ENCODE results near the gene FBXO15.

FBXO15 gene

DNA sequence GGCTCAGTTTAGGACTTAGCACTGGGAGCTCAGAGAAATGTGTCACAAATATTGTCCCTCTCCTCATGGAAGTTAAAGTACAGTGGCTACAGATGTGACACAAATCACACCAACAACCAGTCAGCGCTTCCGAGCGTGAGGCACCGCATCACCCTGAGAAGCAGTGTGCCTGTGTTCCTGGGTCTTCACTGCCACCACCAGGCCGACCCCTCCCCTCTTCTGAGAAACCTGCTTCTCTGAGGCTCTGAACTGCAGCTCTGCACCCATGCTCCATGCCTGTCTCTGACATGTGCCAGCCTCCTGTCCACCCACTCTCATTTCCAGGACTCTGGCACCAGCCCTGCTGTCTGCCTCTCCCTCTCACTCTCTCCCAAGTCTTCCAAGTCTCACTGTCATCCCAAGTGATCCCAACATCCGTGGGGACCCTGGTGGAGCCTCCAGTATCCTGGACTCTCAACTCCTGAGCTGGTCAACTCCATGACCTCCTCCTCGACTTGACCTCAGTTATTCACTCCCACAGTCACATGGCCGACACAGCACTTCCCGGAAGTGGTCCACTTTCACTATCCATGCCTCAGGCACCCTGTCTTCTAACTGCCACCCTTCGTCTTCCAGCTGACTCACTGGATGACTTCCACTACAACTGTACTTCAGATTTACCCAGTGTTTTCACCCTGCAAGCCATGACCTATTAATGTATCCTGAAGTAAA, 73.5 kb downstream of the FBXO15 start:
- Histone ChIP-seq H3K4me1 (ENCODE audit: insufficient read depth, low read length) (no peaks in the 10 kb centered on the region), H3K36me3 (ENCODE audit: insufficient read depth, low read length) (no peaks in the 10 kb centered on the region), H3K9me3 (ENCODE audit: low read length) (no peaks in the 10 kb centered on the region), H3K9ac (ENCODE audit: low read length) (no peak overlapping the region), H3K27ac (ENCODE audit: low read depth, low read length) (no peak overlapping the region), H3K4me3 (ENCODE audit: low read depth in 1 of 2, low read length in 2 of 2) (no peak overlapping the region), H3K27me3 (ENCODE audit: control insufficient read depth in 1 of 2, insufficient read depth in 2 of 2, low read length in 2 of 2) (no peaks in the 10 kb centered on the region)

- H3K27me3 ChIP-seq (ENCODE audit: control insufficient read depth in 1 of 2, insufficient read depth in 2 of 2, low read length in 2 of 2): no peaks in the 10 kb centered on the region
- no peak overlapping the region for H3K4me3 ChIP-seq (ENCODE audit: low read depth in 1 of 2, low read length in 2 of 2)
- H3K27ac ChIP-seq (ENCODE audit: low read depth, low read length): no peak overlapping the region
- H3K9ac ChIP-seq (ENCODE audit: low read length): no peak overlapping the region
- H3K36me3 ChIP-seq (ENCODE audit: insufficient read depth, low read length): no peaks in the 10 kb centered on the region
- no peaks in the 10 kb centered on the region for H3K4me1 ChIP-seq (ENCODE audit: insufficient read depth, low read length)
- no peaks in the 10 kb centered on the region for H3K9me3 ChIP-seq (ENCODE audit: low read length)
These were observed 78.2 kb downstream of the FBXO15 start for GRCh38 chr18:74069178-74070050.

- no peaks in the 10 kb centered on the region for H3K27me3 ChIP-seq (ENCODE audit: control insufficient read depth in 1 of 2, insufficient read depth in 2 of 2, low read length in 2 of 2)
- no peaks in the 10 kb centered on the region for H3K4me1 ChIP-seq (ENCODE audit: insufficient read depth, low read length)
- no peaks in the 10 kb centered on the region for H3K36me3 ChIP-seq (ENCODE audit: insufficient read depth, low read length)
- H3K9ac ChIP-seq (ENCODE audit: low read length): no peak overlapping the region
- no peak overlapping the region for H3K27ac ChIP-seq (ENCODE audit: low read depth, low read length)
- no peaks in the 10 kb centered on the region for H3K9me3 ChIP-seq (ENCODE audit: low read length)
- H3K4me3 ChIP-seq (ENCODE audit: low read depth in 1 of 2, low read length in 2 of 2): no peak overlapping the region
These were observed 79.3 kb downstream of the FBXO15 start for GRCh38 chr18:74068296-74068695.

DNA sequence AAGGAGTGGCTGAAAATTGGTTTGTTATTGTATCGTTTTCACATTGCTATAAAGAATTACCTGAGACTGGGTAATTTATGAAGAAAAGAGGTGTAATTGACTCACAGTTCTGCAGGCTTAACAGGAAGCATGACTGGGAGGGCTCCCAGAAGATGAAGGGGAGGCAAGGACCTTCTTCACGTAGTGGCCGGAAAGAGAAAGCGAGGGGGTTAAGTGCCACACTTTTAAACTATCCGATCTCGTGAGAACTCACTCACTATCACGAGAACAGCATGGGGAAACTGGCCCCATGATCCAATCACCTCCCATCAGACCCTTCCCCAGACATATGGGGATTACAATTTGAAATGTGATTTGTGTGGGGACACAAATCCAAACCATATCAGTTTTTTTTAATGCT, 81.6 kb downstream of the FBXO15 start:
- Histone ChIP-seq H3K4me3 (ENCODE audit: low read depth in 1 of 2, low read length in 2 of 2) (no peak overlapping the region), H3K9me3 (ENCODE audit: low read length) (no peaks in the 10 kb centered on the region), H3K27ac (ENCODE audit: low read depth, low read length) (no peak overlapping the region), H3K9ac (ENCODE audit: low read length) (no peak overlapping the region), H3K27me3 (ENCODE audit: control insufficient read depth in 1 of 2, insufficient read depth in 2 of 2, low read length in 2 of 2) (no peaks in the 10 kb centered on the region), H3K4me1 (ENCODE audit: insufficient read depth, low read length) (no peaks in the 10 kb centered on the region), H3K36me3 (ENCODE audit: insufficient read depth, low read length) (no peaks in the 10 kb centered on the region)

DNA sequence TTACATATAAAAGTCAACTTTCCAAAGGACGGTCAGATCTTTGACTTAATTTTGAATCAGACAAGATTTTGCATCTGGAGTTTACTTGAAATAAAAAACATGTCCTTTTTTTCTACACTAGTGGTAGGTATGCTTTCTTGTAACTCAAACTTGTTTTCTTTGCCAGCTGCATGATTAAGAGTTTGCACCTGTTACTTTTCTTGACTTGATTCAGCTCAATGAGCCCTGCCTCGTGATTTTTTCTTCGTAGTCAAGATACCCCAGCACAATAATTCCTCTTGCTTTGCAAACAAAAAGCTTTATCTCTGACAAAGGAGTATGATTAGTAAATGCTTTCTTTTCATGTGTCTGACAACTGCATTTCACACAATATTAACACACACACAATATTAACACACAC, 82.3 kb downstream of the FBXO15 start:
- H3K27ac ChIP-seq (ENCODE audit: low read depth, low read length): no peak overlapping the region

DNA sequence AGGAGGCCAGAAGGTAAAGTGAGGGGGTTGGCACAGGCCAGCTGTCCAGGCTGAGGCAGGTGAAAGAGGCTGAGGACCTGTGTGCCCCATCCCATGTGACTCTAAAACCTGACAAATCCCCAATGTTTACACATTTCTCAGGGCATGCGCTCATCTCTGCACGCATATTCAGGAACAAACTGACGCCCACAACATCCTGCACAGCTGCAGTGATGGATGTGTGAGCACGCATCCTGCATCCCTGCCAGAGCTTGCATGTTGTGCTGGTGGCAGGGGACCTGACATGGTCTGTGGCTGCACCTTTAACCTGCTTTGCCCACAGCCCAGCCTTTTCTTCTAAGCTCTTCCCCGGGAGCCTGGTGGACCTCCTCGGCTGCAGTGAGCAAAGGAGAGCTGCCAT, 83.1 kb downstream of the FBXO15 start:
- H3K36me3 ChIP-seq (ENCODE audit: insufficient read depth, low read length): no peaks in the 10 kb centered on the region
- no peaks in the 10 kb centered on the region for H3K27me3 ChIP-seq (ENCODE audit: control insufficient read depth in 1 of 2, insufficient read depth in 2 of 2, low read length in 2 of 2)
- H3K9me3 ChIP-seq (ENCODE audit: low read length): no peaks in the 10 kb centered on the region
- H3K9ac ChIP-seq (ENCODE audit: low read length): no peak overlapping the region
- H3K4me3 ChIP-seq (ENCODE audit: low read depth in 1 of 2, low read length in 2 of 2): no peak overlapping the region
- no peaks in the 10 kb centered on the region for H3K4me1 ChIP-seq (ENCODE audit: insufficient read depth, low read length)
- H3K27ac ChIP-seq (ENCODE audit: low read depth, low read length): no peak overlapping the region

More for the DNA sequence above, 82.3 kb downstream of the FBXO15 start:
- no peaks in the 10 kb centered on the region for H3K9me3 ChIP-seq (ENCODE audit: low read length)
- H3K4me1 ChIP-seq (ENCODE audit: insufficient read depth, low read length): no peaks in the 10 kb centered on the region
- no peak overlapping the region for H3K9ac ChIP-seq (ENCODE audit: low read length)
- no peaks in the 10 kb centered on the region for H3K36me3 ChIP-seq (ENCODE audit: insufficient read depth, low read length)
- H3K4me3 ChIP-seq (ENCODE audit: low read depth in 1 of 2, low read length in 2 of 2): no peak overlapping the region
- H3K27me3 ChIP-seq (ENCODE audit: control insufficient read depth in 1 of 2, insufficient read depth in 2 of 2, low read length in 2 of 2): no peaks in the 10 kb centered on the region

DNA sequence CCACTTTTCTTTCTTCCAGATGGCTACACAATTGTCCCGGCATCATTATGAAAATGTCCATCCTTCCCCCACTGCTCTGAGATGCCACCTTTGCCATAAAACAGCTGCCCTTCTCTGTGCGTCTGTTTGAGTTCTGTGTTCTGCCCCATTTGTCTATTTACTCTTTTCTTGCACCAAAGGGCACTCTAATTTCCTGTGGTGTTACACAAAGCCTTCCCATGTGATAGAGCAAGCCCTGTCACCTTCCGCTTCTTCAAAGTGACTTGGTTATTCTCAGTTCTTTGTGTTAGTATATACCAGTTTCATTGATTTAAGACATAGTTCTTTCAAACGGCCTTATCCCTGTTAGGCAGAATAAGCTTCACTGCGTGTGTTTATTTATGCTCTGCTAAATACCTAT, 84.1 kb downstream of the FBXO15 start:
- no peak overlapping the region for H3K27ac ChIP-seq (ENCODE audit: low read depth, low read length)
- H3K36me3 ChIP-seq (ENCODE audit: insufficient read depth, low read length): no peaks in the 10 kb centered on the region

GRCh38 chr18:74063023-74063422, 84.6 kb downstream of the FBXO15 start:
- H3K27ac ChIP-seq (ENCODE audit: low read depth, low read length): no peak overlapping the region
- no peak overlapping the region for H3K4me3 ChIP-seq (ENCODE audit: low read depth in 1 of 2, low read length in 2 of 2)
- no peaks in the 10 kb centered on the region for H3K36me3 ChIP-seq (ENCODE audit: insufficient read depth, low read length)
- no peaks in the 10 kb centered on the region for H3K4me1 ChIP-seq (ENCODE audit: insufficient read depth, low read length)
- no peaks in the 10 kb centered on the region for H3K27me3 ChIP-seq (ENCODE audit: control insufficient read depth in 1 of 2, insufficient read depth in 2 of 2, low read length in 2 of 2)
- no peaks in the 10 kb centered on the region for H3K9me3 ChIP-seq (ENCODE audit: low read length)
- H3K9ac ChIP-seq (ENCODE audit: low read length): no peak overlapping the region

More for the DNA sequence above, 84.1 kb downstream of the FBXO15 start:
- no peaks in the 10 kb centered on the region for H3K27me3 ChIP-seq (ENCODE audit: control insufficient read depth in 1 of 2, insufficient read depth in 2 of 2, low read length in 2 of 2)
- no peak overlapping the region for H3K4me3 ChIP-seq (ENCODE audit: low read depth in 1 of 2, low read length in 2 of 2)
- H3K9me3 ChIP-seq (ENCODE audit: low read length): no peaks in the 10 kb centered on the region
- no peak overlapping the region for H3K9ac ChIP-seq (ENCODE audit: low read length)
- no peaks in the 10 kb centered on the region for H3K4me1 ChIP-seq (ENCODE audit: insufficient read depth, low read length)

DNA sequence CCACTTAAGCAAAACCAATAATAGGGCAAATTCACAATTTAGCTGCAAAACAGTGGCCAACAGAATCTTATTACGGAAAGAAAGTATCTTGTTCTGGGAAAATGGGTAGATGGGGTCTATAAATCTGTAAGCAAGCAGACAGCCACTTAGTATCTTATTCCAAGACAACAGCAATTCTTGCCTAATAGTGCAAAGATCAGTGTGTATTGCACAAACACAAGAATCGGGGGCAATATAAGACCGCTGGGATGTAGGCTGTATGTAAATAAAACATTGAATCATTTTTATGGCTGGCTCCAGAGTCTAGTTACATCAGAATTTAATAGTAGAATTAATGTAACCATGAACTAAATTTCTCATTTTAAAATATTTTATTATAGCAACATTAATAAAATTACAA, 85.6 kb downstream of the FBXO15 start:
- H3K27ac ChIP-seq (ENCODE audit: low read depth, low read length): no peak overlapping the region
- no peak overlapping the region for H3K9ac ChIP-seq (ENCODE audit: low read length)

GRCh38 chr18:74060579-74060978, 87.1 kb downstream of the FBXO15 start:
- H3K27me3 ChIP-seq (ENCODE audit: control insufficient read depth in 1 of 2, insufficient read depth in 2 of 2, low read length in 2 of 2): no peaks in the 10 kb centered on the region

More for the DNA sequence above, 85.6 kb downstream of the FBXO15 start:
- Histone ChIP-seq H3K36me3 (ENCODE audit: insufficient read depth, low read length) (no peaks in the 10 kb centered on the region), H3K27me3 (ENCODE audit: control insufficient read depth in 1 of 2, insufficient read depth in 2 of 2, low read length in 2 of 2) (no peaks in the 10 kb centered on the region), H3K9me3 (ENCODE audit: low read length) (no peaks in the 10 kb centered on the region), H3K4me1 (ENCODE audit: insufficient read depth, low read length) (no peaks in the 10 kb centered on the region), H3K4me3 (ENCODE audit: low read depth in 1 of 2, low read length in 2 of 2) (no peak overlapping the region)

GRCh38 chr18:74050807-74051206, 96.8 kb downstream of the FBXO15 start:
- no peaks in the 10 kb centered on the region for H3K27me3 ChIP-seq (ENCODE audit: control insufficient read depth in 1 of 2, insufficient read depth in 2 of 2, low read length in 2 of 2)
- H3K36me3 ChIP-seq (ENCODE audit: insufficient read depth, low read length): no peaks in the 10 kb centered on the region
- no peak overlapping the region for H3K27ac ChIP-seq (ENCODE audit: low read depth, low read length)
- no peaks in the 10 kb centered on the region for H3K4me1 ChIP-seq (ENCODE audit: insufficient read depth, low read length)
- H3K4me3 ChIP-seq (ENCODE audit: low read depth in 1 of 2, low read length in 2 of 2): no peak overlapping the region
- no peak overlapping the region for H3K9ac ChIP-seq (ENCODE audit: low read length)
- H3K9me3 ChIP-seq (ENCODE audit: low read length): no peaks in the 10 kb centered on the region

More at GRCh38 chr18:74060579-74060978, 87.1 kb downstream of the FBXO15 start:
- Histone ChIP-seq H3K4me1 (ENCODE audit: insufficient read depth, low read length) (no peaks in the 10 kb centered on the region), H3K9me3 (ENCODE audit: low read length) (no peaks in the 10 kb centered on the region), H3K9ac (ENCODE audit: low read length) (no peak overlapping the region), H3K36me3 (ENCODE audit: insufficient read depth, low read length) (no peaks in the 10 kb centered on the region), H3K4me3 (ENCODE audit: low read depth in 1 of 2, low read length in 2 of 2) (no peak overlapping the region), H3K27ac (ENCODE audit: low read depth, low read length) (no peak overlapping the region)
